CD4-positive, alpha-beta T cell treated with Interleukin-4 for 4 hours (primary cell): ENCODE results near the gene SLC4A8.

Experiments used
- DNase-seq: peaks from one replicate; pipeline ENCODE4 v3.0.0-alpha.2; 2020

The SLC4A8 gene

GRCh38 chr12:51424662-51425539 lies at the start of gene SLC4A8:
TSS of gene SLC4A8 (plus strand) at chr12:51424831. CDS start at chr12:51424988, 157 bp downstream.
- peak; percentile 75 for DNase-seq

GRCh38 chr12:51374856-51375255 lies 49.8 kb upstream of the SLC4A8 start:
- DNase-seq = no peak

- DNase-seq = no peak
These were observed 47.3 kb upstream of the SLC4A8 start for GRCh38 chr12:51377099-51377984.

- DNase-seq = no peak
These were observed 45.9 kb upstream of the SLC4A8 start for GRCh38 chr12:51378749-51379148.

- no peak for DNase-seq
These were observed 45.1 kb upstream of the SLC4A8 start for GRCh38 chr12:51379571-51379970.

GRCh38 chr12:51381226-51382079 lies 43.2 kb upstream of the SLC4A8 start:
- DNase-seq = no peak

- no peak for DNase-seq
These were observed 42.5 kb upstream of the SLC4A8 start for GRCh38 chr12:51382173-51382572.

- DNase-seq = no peak
These were observed 41.2 kb upstream of the SLC4A8 start for GRCh38 chr12:51383269-51383905.

GRCh38 chr12:51386351-51386750 lies 38.3 kb upstream of the SLC4A8 start:
- DNase-seq = no peak

- no peak for DNase-seq
These were observed 36.4 kb upstream of the SLC4A8 start for GRCh38 chr12:51388069-51388799.

GRCh38 chr12:51388846-51389245 lies 35.8 kb upstream of the SLC4A8 start:
- no peak for DNase-seq

GRCh38 chr12:51389302-51389999 lies 35.2 kb upstream of the SLC4A8 start:
- DNase-seq = peak; percentile 67

GRCh38 chr12:51390457-51390856 lies 34.2 kb upstream of the SLC4A8 start:
- DNase-seq = no peak

- DNase-seq = no peak
These were observed 33.7 kb upstream of the SLC4A8 start for GRCh38 chr12:51390891-51391282.

GRCh38 chr12:51391283-51392123 lies 33.1 kb upstream of the SLC4A8 start, which contains the start of gene GALNT6:
TSS of gene GALNT6 (minus strand) at chr12:51391406. CDS start at chr12:51379781, 11,625 bp downstream.
- peak; percentile 63 for DNase-seq

- no peak for DNase-seq
These were observed 31.9 kb upstream of the SLC4A8 start for GRCh38 chr12:51392556-51393237.

- DNase-seq = peak; percentile 87
These were observed 30.7 kb upstream of the SLC4A8 start for GRCh38 chr12:51393676-51394545.
